Tibial artery (tissue), 4 donors: Measurements from ENCODE around the gene ZBTB5.

Source experiments
- DNase-seq, 2 donors: peaks; one replicate each; pipeline ENCODE4 v3.0.0-alpha.2; 2019
- H3K27ac ChIP-seq, 2 donors: fragments of 200-600 bp; sonication (generic) in 1 of 2; 1 replicate in 1 of 2; 2 replicates in 1 of 2; pipeline ENCODE4 v1.5.1; 2018 to 2019; ENCODE audit warnings: mild to moderate bottlenecking in 1 of 2
- H3K27me3 ChIP-seq, 2 donors: fragments of 200-600 bp; sonication (generic) in 1 of 2; one replicate each; pipeline versions ENCODE4 v1.5.1 to v1.6.0; 2016 to 2019
- H3K36me3 ChIP-seq, 3 donors: fragments of 200-600 bp; sonication (generic) in 2 of 3; one replicate each; pipeline ENCODE4 v1.5.1; 2016 to 2019; ENCODE audit warnings: mild to moderate bottlenecking in 2 of 3
- H3K4me1 ChIP-seq, 4 donors: fragments of 200-600 bp; sonication (generic) in 2 of 4; 1 replicate in 3 of 4; 2 replicates in 1 of 4; pipeline ENCODE4 v1.5.1; 2016 to 2019
- H3K4me3 ChIP-seq, 2 donors: fragments of 200-600 bp; sonication (generic) in 1 of 2; 1 replicate in 1 of 2; 2 replicates in 1 of 2; pipeline ENCODE4 v1.5.1; 2018 to 2019; ENCODE audit warnings: mild to moderate bottlenecking in 2 of 2
- H3K9me3 ChIP-seq, 3 donors: fragments of 200-600 bp; sonication (generic) in 1 of 3; one replicate each; pipeline ENCODE4 v1.5.1; 2016 to 2019
- intact Hi-C: fragments of 100-400 bp; cut with DNase I; formaldehyde crosslinking; loops from one replicate; pipeline ENCODE4 v1.15.0; 2023; ENCODE audit warnings: low total_unique reads
- TF ChIP-seq, protein P1 (sequence below), 2 experiments: fragments of 200-600 bp in 1 of 2; fragments of 450-650 bp in 1 of 2; IDR thresholded peaks; one replicate each; pipeline ENCODE4 v1.5.1; 2017 to 2019; ENCODE audit warnings: antibody characterized with exemption in 2 of 2, mild to moderate bottlenecking in 1 of 2, moderate library complexity in 1 of 2

The ZBTB5 gene

DNA sequence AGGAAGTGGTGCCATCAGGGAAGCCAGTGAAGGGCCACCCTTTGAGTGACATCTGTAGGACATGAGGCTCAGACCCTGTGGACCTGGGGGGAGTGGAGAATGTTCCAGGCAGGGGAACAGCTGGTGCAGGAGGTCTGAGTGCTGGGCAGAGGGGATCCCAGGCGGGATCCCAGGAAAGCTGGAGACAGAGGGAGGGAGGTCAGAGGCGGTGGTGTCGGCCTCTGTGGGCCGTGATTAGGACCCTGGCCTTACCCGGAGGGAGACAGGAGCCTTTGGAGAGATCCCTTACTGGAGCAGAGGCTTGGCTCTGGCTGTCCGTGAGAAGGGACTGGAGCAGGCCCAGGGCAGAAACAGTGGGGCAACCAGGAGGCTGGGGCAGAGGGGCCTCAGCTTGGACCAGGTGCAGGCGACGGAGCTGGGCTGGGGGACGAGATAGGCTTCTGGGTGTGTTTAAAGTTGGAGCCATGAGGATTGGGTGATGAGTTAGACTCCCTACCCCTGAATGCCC is 54.8 kb downstream of the ZBTB5 start:
- intact Hi-C loops, result no loop called here
- DNase-seq, result no peak
- TF ChIP-seq, protein P1, sequence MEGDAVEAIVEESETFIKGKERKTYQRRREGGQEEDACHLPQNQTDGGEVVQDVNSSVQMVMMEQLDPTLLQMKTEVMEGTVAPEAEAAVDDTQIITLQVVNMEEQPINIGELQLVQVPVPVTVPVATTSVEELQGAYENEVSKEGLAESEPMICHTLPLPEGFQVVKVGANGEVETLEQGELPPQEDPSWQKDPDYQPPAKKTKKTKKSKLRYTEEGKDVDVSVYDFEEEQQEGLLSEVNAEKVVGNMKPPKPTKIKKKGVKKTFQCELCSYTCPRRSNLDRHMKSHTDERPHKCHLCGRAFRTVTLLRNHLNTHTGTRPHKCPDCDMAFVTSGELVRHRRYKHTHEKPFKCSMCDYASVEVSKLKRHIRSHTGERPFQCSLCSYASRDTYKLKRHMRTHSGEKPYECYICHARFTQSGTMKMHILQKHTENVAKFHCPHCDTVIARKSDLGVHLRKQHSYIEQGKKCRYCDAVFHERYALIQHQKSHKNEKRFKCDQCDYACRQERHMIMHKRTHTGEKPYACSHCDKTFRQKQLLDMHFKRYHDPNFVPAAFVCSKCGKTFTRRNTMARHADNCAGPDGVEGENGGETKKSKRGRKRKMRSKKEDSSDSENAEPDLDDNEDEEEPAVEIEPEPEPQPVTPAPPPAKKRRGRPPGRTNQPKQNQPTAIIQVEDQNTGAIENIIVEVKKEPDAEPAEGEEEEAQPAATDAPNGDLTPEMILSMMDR (IDR thresholded peaks at IDR 0.05), result no peak

GRCh38 chr9:37408933-37409710 is 56.1 kb downstream of the ZBTB5 start:
- H3K4me1 ChIP-seq, result peaks cover 0 to 4% (median 0%) of the 10 kb centered on the region in 4 donors
- H3K9me3 ChIP-seq, result no peaks in the 10 kb centered on the region
- no peaks in the 10 kb centered on the region for H3K27me3 ChIP-seq
- TF ChIP-seq, protein P1 (IDR thresholded peaks at IDR 0.05), result no peak
- no peaks in the 10 kb centered on the region for H3K36me3 ChIP-seq
- no peak overlapping the region for H3K4me3 ChIP-seq
- no peak overlapping the region for H3K27ac ChIP-seq
- intact Hi-C loops, result no loop called here
- DNase-seq, result no peak

More for the DNA sequence above, 54.8 kb downstream of the ZBTB5 start:
- H3K36me3 ChIP-seq, result no peaks in the 10 kb centered on the region
- H3K9me3 ChIP-seq, result no peaks in the 10 kb centered on the region
- H3K4me1 ChIP-seq, result peaks cover 0 to 13% (median 7%) of the 10 kb centered on the region in 4 donors
- no peak overlapping the region for H3K27ac ChIP-seq
- no peak overlapping the region for H3K4me3 ChIP-seq
- no peaks in the 10 kb centered on the region for H3K27me3 ChIP-seq

DNA sequence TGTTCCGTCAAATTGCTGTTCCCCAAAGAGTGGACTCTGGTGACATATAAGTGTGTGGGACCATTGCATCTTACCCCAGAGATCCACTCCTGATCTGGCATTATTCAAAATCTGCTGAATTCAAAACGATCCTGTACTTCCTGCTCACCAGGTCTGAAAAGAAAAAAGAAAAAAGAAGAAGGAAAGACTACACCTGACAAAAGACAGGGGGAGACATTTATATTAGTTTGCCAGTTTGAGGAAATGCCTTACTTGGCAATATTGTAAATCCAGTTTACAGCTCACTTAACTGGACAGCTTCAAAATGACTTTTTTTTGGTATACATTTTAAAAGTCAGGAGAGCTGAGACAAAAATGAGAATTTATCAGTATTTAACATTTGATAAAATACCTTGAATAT is 57.8 kb downstream of the ZBTB5 start:
- no peaks in the 10 kb centered on the region for H3K27me3 ChIP-seq
- no peak for DNase-seq
- TF ChIP-seq, protein P1 (IDR thresholded peaks at IDR 0.05), result no peak
- H3K27ac ChIP-seq, result no peak overlapping the region
- no peaks in the 10 kb centered on the region for H3K9me3 ChIP-seq
- H3K36me3 ChIP-seq, result no peaks in the 10 kb centered on the region
- no peak overlapping the region for H3K4me3 ChIP-seq
- H3K4me1 ChIP-seq, result peaks cover 0 to 4% (median 0%) of the 10 kb centered on the region in 4 donors
- intact Hi-C loops, result no loop called here

GRCh38 chr9:37406603-37407401 is 58.4 kb downstream of the ZBTB5 start:
- intact Hi-C loops, result no loop called here
- no peak overlapping the region for H3K27ac ChIP-seq
- no peaks in the 10 kb centered on the region for H3K27me3 ChIP-seq
- DNase-seq, result no peak
- H3K9me3 ChIP-seq, result no peaks in the 10 kb centered on the region
- H3K4me1 ChIP-seq, result peaks cover 0 to 4% (median 0%) of the 10 kb centered on the region in 4 donors
- no peak overlapping the region for H3K4me3 ChIP-seq
- TF ChIP-seq, protein P1 (IDR thresholded peaks at IDR 0.05), result no peak
- H3K36me3 ChIP-seq, result no peaks in the 10 kb centered on the region

GRCh38 chr9:37405764-37406380 is 59.4 kb downstream of the ZBTB5 start:
- Histone ChIP-seq H3K4me1 (peaks cover 0 to 4% (median 0%) of the 10 kb centered on the region in 4 donors), H3K4me3 (no peak overlapping the region), H3K27me3 (no peaks in the 10 kb centered on the region), H3K9me3 (no peaks in the 10 kb centered on the region), H3K27ac (no peak overlapping the region), H3K36me3 (no peaks in the 10 kb centered on the region)
- TF ChIP-seq, protein P1 (IDR thresholded peaks at IDR 0.05), result no peak
- intact Hi-C loops, result no loop called here
- DNase-seq, result no peak
